DOHH2 (cell line): Measurements from ENCODE around the gene TNFRSF4.
A peak's percentile ranks its signal among the peaks of the same experiment; 100 is the strongest.

Source experiments
- H3F3A ChIP-seq: fragments of 200-600 bp; sonication (generic), shearing (Covaris generic); 2 replicates; pipeline ENCODE4 v1.6.0; 2016; ENCODE audit warnings: antibody characterized with exemption, mild to moderate bottlenecking; ENCODE audit not compliant: control insufficient read depth, insufficient read depth
- H3K27ac ChIP-seq: fragments of 200-600 bp; sonication (generic); 2 replicates; pipeline ENCODE4 v1.5.1; 2014; ENCODE audit warnings: low read depth, mild to moderate bottlenecking, low read length, moderate library complexity
- H3K27me3 ChIP-seq: fragments of 200-600 bp; sonication (generic); 2 replicates; pipeline ENCODE4 v1.6.1; 2014; ENCODE audit warnings: mild to moderate bottlenecking, low read length, mixed read lengths; ENCODE audit not compliant: control insufficient read depth
- H3K36me3 ChIP-seq: fragments of 200-600 bp; sonication (generic); 2 replicates; pipeline ENCODE4 v1.6.1; 2014; ENCODE audit warnings: mild to moderate bottlenecking, low read length, moderate library complexity, mixed read lengths; ENCODE audit not compliant: control insufficient read depth
- H3K4me1 ChIP-seq: fragments of 200-600 bp; sonication (generic); 2 replicates; pipeline ENCODE4 v1.6.1; 2014; ENCODE audit warnings: mild to moderate bottlenecking, low read length, mixed read lengths; ENCODE audit not compliant: control insufficient read depth
- H3K4me2 ChIP-seq: fragments of 200-600 bp; sonication (generic); 2 replicates; pipeline ENCODE4 v1.6.0; 2014; ENCODE audit warnings: mild to moderate bottlenecking, low read length, moderate library complexity
- H3K4me3 ChIP-seq: fragments of 200-600 bp; sonication (generic); 2 replicates; pipeline ENCODE4 v1.5.1; 2014; ENCODE audit warnings: mild to moderate bottlenecking, low read length, mixed read lengths
- H3K79me2 ChIP-seq: fragments of 200-600 bp; sonication (generic); 2 replicates; pipeline ENCODE4 v1.6.1; 2014; ENCODE audit warnings: mild to moderate bottlenecking, low read length, mixed read lengths; ENCODE audit not compliant: control insufficient read depth
- H3K9me2 ChIP-seq: fragments of 200-600 bp; sonication (generic); replicated peaks from 2 replicates; pipeline ENCODE4 v1.6.1; 2014; ENCODE audit warnings: mild to moderate bottlenecking, low read length, mixed read lengths; ENCODE audit not compliant: control insufficient read depth
- H3K9me3 ChIP-seq: fragments of 200-600 bp; sonication (generic); 2 replicates; pipeline ENCODE4 v1.6.1; 2014; ENCODE audit warnings: antibody characterized with exemption, low read length, mixed read lengths; ENCODE audit not compliant: control insufficient read depth, insufficient read depth
- H4K20me1 ChIP-seq: fragments of 200-600 bp; sonication (generic); 2 replicates; pipeline ENCODE4 v1.6.0; 2014; ENCODE audit warnings: low read depth, mild to moderate bottlenecking, antibody characterized with exemption, low read length, moderate library complexity; ENCODE audit not compliant: control insufficient read depth, insufficient read depth
- CTCF ChIP-seq: fragments of 200-600 bp; sonication (generic); IDR thresholded peaks from one replicate; pipeline ENCODE4 v1.5.1; 2014; ENCODE audit warnings: antibody characterized with exemption, mild to moderate bottlenecking, low read depth, low read length; ENCODE audit not compliant: poor library complexity, severe bottlenecking
- EZH2phosphoT487 ChIP-seq: fragments of 200-600 bp; sonication (generic); IDR thresholded peaks from 2 replicates; pipeline ENCODE4 v1.6.1; 2017; ENCODE audit warnings: borderline replicate concordance, mild to moderate bottlenecking, antibody characterized with exemption, low read length, moderate library complexity, mixed read lengths

The TNFRSF4 gene

GRCh38 chr1:1233567-1233892, 19.6 kb upstream of the TNFRSF4 start:
- Histone ChIP-seq H3F3A (no peaks in the 10 kb centered on the region), H3K27ac (no peak overlapping the region), H3K27me3 (peaks cover 8% of the 10 kb centered on the region), H4K20me1 (no peaks in the 10 kb centered on the region; the same call in 1 of the 2 replicates), H3K9me2 (no peaks in the 10 kb centered on the region), H3K4me1 (peaks cover 27% of the 10 kb centered on the region), H3K79me2 (peaks cover 65% of the 10 kb centered on the region), H3K36me3 (peaks cover 40% of the 10 kb centered on the region), H3K4me3 (peak overlapping the region; percentile 66), H3K4me2 (peak overlapping the region; percentile 82), H3K9me3 (no peaks in the 10 kb centered on the region)
- TF ChIP-seq EZH2phosphoT487 = no peak
- no peak for TF ChIP-seq CTCF

GRCh38 chr1:1232796-1233566, 19.0 kb upstream of the TNFRSF4 start:
- H3F3A ChIP-seq = no peaks in the 10 kb centered on the region
- H3K36me3 ChIP-seq = peaks cover 45% of the 10 kb centered on the region
- TF ChIP-seq EZH2phosphoT487 = no peak
- no peak for TF ChIP-seq CTCF
- no peaks in the 10 kb centered on the region for H3K9me3 ChIP-seq
- no peak overlapping the region for H3K27ac ChIP-seq
- H3K4me3 ChIP-seq = peak overlapping the region; percentile 66
- no peaks in the 10 kb centered on the region; the same call in 1 of the 2 replicates for H4K20me1 ChIP-seq
- H3K4me1 ChIP-seq = peaks cover 26% of the 10 kb centered on the region
- peaks cover 71% of the 10 kb centered on the region for H3K79me2 ChIP-seq
- H3K27me3 ChIP-seq = peaks cover 5% of the 10 kb centered on the region
- H3K4me2 ChIP-seq = peak overlapping the region; percentile 82
- no peaks in the 10 kb centered on the region for H3K9me2 ChIP-seq

- TF ChIP-seq CTCF (no peak), EZH2phosphoT487 (no peak)
- Histone ChIP-seq H3F3A (no peaks in the 10 kb centered on the region), H3K9me2 (no peaks in the 10 kb centered on the region), H3K4me2 (peak within 1 kb of the TSS; percentile 82), H3K27ac (peak within 1 kb of the TSS; percentile 55), H3K27me3 (peaks cover under 1% of the 10 kb centered on the region; the same call in 1 of the 2 replicates), H3K9me3 (no peaks in the 10 kb centered on the region), H3K36me3 (peaks cover 52% of the 10 kb centered on the region), H4K20me1 (no peaks in the 10 kb centered on the region; the same call in 1 of the 2 replicates), H3K4me1 (peaks cover 22% of the 10 kb centered on the region), H3K79me2 (peaks cover 77% of the 10 kb centered on the region), H3K4me3 (peak within 1 kb of the TSS; percentile 92)
Observed at GRCh38 chr1:1232208-1232795, 18.3 kb upstream of the TNFRSF4 start, which contains the start of gene B3GALT6. TSS of gene B3GALT6 (plus strand) at chr1:1232237. CDS start at chr1:1232279, 42 bp downstream.
